K562 (cell line): ENCODE results near the gene CAMK2A. TPM values are rescaled to one million over a fixed set of nuclear protein-coding genes. Genes with fewer than 3 reads are reported as not detected.

Source experiments
- ASH1L ChIP-seq: fragments of 450-650 bp; IDR thresholded peaks from 2 replicates; pipeline ENCODE4 v1.6.1; 2018; ENCODE audit warnings: borderline replicate concordance, mild to moderate bottlenecking, low read depth; ENCODE audit not compliant: partially characterized antibody
- ATF6 ChIP-seq: sonication (generic); formaldehyde crosslinking; IDR thresholded peaks from 2 replicates; pipeline ENCODE4 v1.4.0; 2020; ENCODE audit warnings: mild to moderate bottlenecking, missing genetic modification reagents
- COPS2 ChIP-seq: fragments of 450-650 bp; conservative IDR thresholded peaks from 2 replicates; pipeline ENCODE4 v1.6.1; 2016; ENCODE audit warnings: mild to moderate bottlenecking, moderate library complexity
- CREBBP ChIP-seq: IDR thresholded peaks from one replicate; pipeline ENCODE4 v1.6.1; 2012; ENCODE audit warnings: low read depth, mild to moderate bottlenecking, control low read depth, inconsistent platforms, low read length
- ILF3 ChIP-seq: fragments of 450-650 bp; IDR thresholded peaks from 2 replicates; pipeline ENCODE4 v1.6.1; 2018; ENCODE audit warnings: antibody characterized with exemption, mild to moderate bottlenecking, moderate library complexity, borderline replicate concordance
- LARP7 ChIP-seq: fragments of 450-650 bp; IDR thresholded peaks from 2 replicates; pipeline ENCODE4 v1.6.1; 2016
- RFX5 ChIP-seq: IDR thresholded peaks from 2 replicates; pipeline ENCODE4 v1.6.1; 2011; ENCODE audit warnings: low read depth, mild to moderate bottlenecking, improper control_type of control experiment, low read length
- SOX6 ChIP-seq: fragments of 450-650 bp; IDR thresholded peaks from 2 replicates; pipeline ENCODE4 v1.6.1; 2014; ENCODE audit warnings: mild to moderate bottlenecking
- ZHX1 ChIP-seq: fragments of 150-350 bp; conservative IDR thresholded peaks from 2 replicates; pipeline ENCODE4 v1.6.1; 2014; ENCODE audit warnings: low read length
- ZNF24 ChIP-seq: fragments of 450-650 bp; IDR thresholded peaks from 2 replicates; pipeline ENCODE4 v1.6.1; 2016
- polyA plus RNA-seq, 8 experiments: library from polyadenylated mRNA; depleted of rRNA in 4 of 8; stranded (reverse) in 5 of 8; unstranded in 3 of 8; fragments of >200 nt; fragmentation: Nextera tagmentation in 2 of 8; fragmentation: Illumina TruSeq in 1 of 8; extraction: Ambion mirVana in 2 of 8; extraction: Trizol in 1 of 8; gene quantifications; 2 replicates each; pipeline versions ENCODE4 v1.2.1 to v1.2.3, GENCODE V29; 2011 to 2014; ENCODE audit warnings: inconsistent platforms in 1 of 8, missing spikeins in 1 of 8
- total RNA-seq, 7 experiments: library from RNA; depleted of rRNA in 6 of 7; stranded (reverse); fragments of >200 nt in 6 of 7; fragmentation: Illumina TruSeq in 2 of 7; extraction: Trizol in 2 of 7; gene quantifications; 2 replicates each; pipeline versions ENCODE4 v1.2.1 to v1.2.3, GENCODE V29; 2011 to 2021; ENCODE audit warnings: low replicate concordance in 1 of 7

Gene CAMK2A
- total and polyA plus RNA-seq, 9 of the 15 experiments (the other 6 are each of a cell fraction or from before 2014, with no cell fraction given) = 0.01 to 0.18 (median 0.04) TPM; not detected in 6

GRCh38 chr5:150263375-150263775 lies 26.2 kb downstream of the CAMK2A start (continued):
- no peak for TF ChIP-seq ZHX1
- TF ChIP-seq ZNF24 = no peak
- TF ChIP-seq ATF6 (CRISPR knock-in tag) = no peak
- TF ChIP-seq ASH1L = no peak
- no peak for TF ChIP-seq SOX6
- peak; percentile 52; the same call in 1 of the 2 replicates for TF ChIP-seq LARP7
- TF ChIP-seq RFX5 = no peak
- TF ChIP-seq COPS2 = no peak
- no peak for TF ChIP-seq CREBBP
- no peak for TF ChIP-seq ILF3
